Esophagus squamous epithelium (tissue), 5 donors: ENCODE measurements around the gene ZDHHC8. TPM values are rescaled to one million over a fixed set of nuclear protein-coding genes. Genes with fewer than 3 reads are reported as not detected.

ENCODE experiments used
- DNase-seq: peaks from one replicate; lab custom pipeline; 2025; lab: John Stamatoyannopoulos, UW
- H3K27ac ChIP-seq, 4 donors: fragments of 200-600 bp; sonication (generic); one replicate each; pipeline ENCODE4 v1.5.1; 2016 to 2019; ENCODE audit warnings: mild to moderate bottlenecking in 1 of 4
- H3K27me3 ChIP-seq, 4 donors: fragments of 200-600 bp; sonication (generic); 1 replicate in 3 of 4; 2 replicates in 1 of 4; pipeline versions ENCODE4 v1.5.1 to v1.6.0; 2017 to 2021; ENCODE audit warnings: antibody characterized with exemption in 1 of 4
- H3K36me3 ChIP-seq, 3 donors: fragments of 200-600 bp; sonication (generic); one replicate each; pipeline ENCODE4 v1.5.1; 2016 to 2019
- H3K4me1 ChIP-seq, 3 donors: fragments of 200-600 bp; sonication (generic); one replicate each; pipeline ENCODE4 v1.5.1; 2017 to 2019
- H3K4me3 ChIP-seq, 4 donors: fragments of 200-600 bp; sonication (generic); 1 replicate in 3 of 4; 2 replicates in 1 of 4; pipeline ENCODE4 v1.5.1; 2016 to 2019; ENCODE audit warnings: mild to moderate bottlenecking in 2 of 4, moderate library complexity in 1 of 4
- H3K9me3 ChIP-seq, 3 donors: fragments of 200-600 bp; sonication (generic); one replicate each; pipeline ENCODE4 v1.5.1; 2016 to 2019
- CTCF ChIP-seq, 6 experiments: fragments of 450-650 bp in 4 of 6; fragments of 200-600 bp in 2 of 6; sonication (generic) in 2 of 6; IDR thresholded peaks; one replicate each; pipeline ENCODE4 v1.5.1; 2016 to 2019; ENCODE audit warnings: antibody characterized with exemption in 6 of 6, mild to moderate bottlenecking in 4 of 6, moderate library complexity in 4 of 6
- POLR2A ChIP-seq, 4 donors: fragments of 450-650 bp; IDR thresholded peaks; one replicate each; pipeline ENCODE4 v1.6.1; 2017; ENCODE audit warnings: antibody characterized with exemption in 4 of 4, mild to moderate bottlenecking in 4 of 4, moderate library complexity in 3 of 4
- WGBS, 2 donors: methylation state at CpG; one replicate each; pipeline ENCODE4 v1.1.5; 2018; 5-methylcytosine and 5-hydroxymethylcytosine counted together
- intact Hi-C: fragments of 100-400 bp; cut with DNase I; formaldehyde crosslinking; loops from one replicate; pipeline ENCODE4 v1.15.0; 2022
- total RNA-seq, 4 donors: library from RNA; depleted of rRNA; stranded (reverse); fragments of >200 nt; gene quantifications; one replicate each; pipeline ENCODE4 v1.1.0, GENCODE V29; 2016
- donor health status: DM: yes; HTN: yes; CAD: no.

Gene ZDHHC8
- total RNA-seq, 4 donors from 2014 or later, result 14.7 to 22.9 (median 18.6) TPM

- 90 to 96% methylated on average over 7 to 9 of the region's 16 CpGs for WGBS, 2 donors
- H3K4me3 ChIP-seq, result no peak overlapping the region
- H3K9me3 ChIP-seq, result no peaks in the 10 kb centered on the region
- H3K27ac ChIP-seq, result no peak overlapping the region
- no peak for DNase-seq
- H3K27me3 ChIP-seq, result no peaks in the 10 kb centered on the region
- intact Hi-C loops, result no loop called here
- peaks cover 0 to 50% (median 4%) of the 10 kb centered on the region in 3 donors for H3K36me3 ChIP-seq
- TF ChIP-seq POLR2A (IDR thresholded peaks at IDR 0.05) (no peak), CTCF (IDR thresholded peaks at IDR 0.05) (no peak)
- peaks cover 20 to 57% (median 44%) of the 10 kb centered on the region in 3 donors for H3K4me1 ChIP-seq
Observed at GRCh38 chr22:20138868-20139267, 7.3 kb downstream of the ZDHHC8 start.

GRCh38 chr22:20139391-20140106 is 7.9 kb downstream of the ZDHHC8 start:
- WGBS, 2 donors, result 93 to 95% methylated on average over 15 to 31 of the region's 36 CpGs

DNA sequence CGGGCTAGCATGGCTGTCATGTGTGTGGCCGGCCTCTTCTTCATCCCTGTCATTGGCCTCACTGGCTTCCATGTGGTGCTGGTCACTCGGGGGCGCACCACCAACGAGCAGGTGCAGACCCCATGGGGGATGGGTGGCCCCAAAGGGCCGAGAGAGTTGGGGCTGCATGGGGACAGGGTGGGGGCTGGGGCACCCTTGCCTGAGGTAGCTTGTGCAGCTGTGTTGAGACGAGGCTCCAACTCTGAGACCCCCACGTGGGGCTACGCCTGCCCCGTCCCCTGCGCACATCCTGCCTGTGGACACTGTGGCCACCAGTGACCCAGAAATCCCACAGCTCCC is 8.5 kb downstream of the ZDHHC8 start:
- no peak for TF ChIP-seq CTCF (IDR thresholded peaks at IDR 0.05)
- TF ChIP-seq POLR2A (IDR thresholded peaks at IDR 0.05), result no peak
- H3K27me3 ChIP-seq, result no peaks in the 10 kb centered on the region
- intact Hi-C loops, result no loop called here
- H3K27ac ChIP-seq, result no peak overlapping the region
- DNase-seq, result no peak
- H3K4me1 ChIP-seq, result peaks cover 16 to 45% (median 32%) of the 10 kb centered on the region in 3 donors
- H3K4me3 ChIP-seq, result no peak overlapping the region
- peaks cover 0 to 61% (median 4%) of the 10 kb centered on the region in 3 donors for H3K36me3 ChIP-seq
- H3K9me3 ChIP-seq, result no peaks in the 10 kb centered on the region
- WGBS, 2 donors, result 100% methylated on average over 2 of the region's 11 CpGs; no CpG with 5 or more reads in 1 of the 2 donors

More at GRCh38 chr22:20139391-20140106, 7.9 kb downstream of the ZDHHC8 start:
- H3K9me3 ChIP-seq, result no peaks in the 10 kb centered on the region
- TF ChIP-seq CTCF (IDR thresholded peaks at IDR 0.05), result no peak
- TF ChIP-seq POLR2A (IDR thresholded peaks at IDR 0.05), result no peak
- peaks cover 0 to 55% (median 4%) of the 10 kb centered on the region in 3 donors for H3K36me3 ChIP-seq
- no peak overlapping the region for H3K27ac ChIP-seq
- intact Hi-C loops, result no loop called here
- no peak overlapping the region for H3K4me3 ChIP-seq
- DNase-seq, result no peak
- no peaks in the 10 kb centered on the region for H3K27me3 ChIP-seq
- peaks cover 16 to 50% (median 37%) of the 10 kb centered on the region in 3 donors for H3K4me1 ChIP-seq

GRCh38 chr22:20140521-20140964 is 8.9 kb downstream of the ZDHHC8 start:
- intact Hi-C loops, result no loop called here
- Histone ChIP-seq H3K4me3 (no peak overlapping the region), H3K4me1 (peaks cover 16 to 40% (median 27%) of the 10 kb centered on the region in 3 donors), H3K27ac (no peak overlapping the region), H3K9me3 (no peaks in the 10 kb centered on the region), H3K27me3 (no peaks in the 10 kb centered on the region), H3K36me3 (peaks cover 0 to 65% (median 4%) of the 10 kb centered on the region in 3 donors)
- DNase-seq, result no peak
- WGBS, 2 donors, result 100% methylated on average over 1 of the region's 17 CpGs; no CpG with 5 or more reads in 1 of the 2 donors
- TF ChIP-seq CTCF (IDR thresholded peaks at IDR 0.05) (no peak), POLR2A (IDR thresholded peaks at IDR 0.05) (no peak)
